K562 (cell line): ENCODE measurements around the gene CENPE.

Experiments
- CHD4 ChIP-seq: fragments of 200-600 bp; sonication (generic); IDR thresholded peaks from 3 replicates; pipeline ENCODE4 v1.6.1; 2012; ENCODE audit warnings: low read depth, mild to moderate bottlenecking, mixed read lengths, low read length, inconsistent platforms; ENCODE audit not compliant: insufficient read depth, insufficient replicate concordance, poor library complexity, severe bottlenecking
- E2F1 ChIP-seq: sonication (generic); formaldehyde crosslinking; IDR thresholded peaks from 2 replicates; pipeline ENCODE4 v1.8.1; 2023; ENCODE audit warnings: mild to moderate bottlenecking, missing genetic modification reagents, moderate library complexity
- EZH2 ChIP-seq: IDR thresholded peaks from 2 replicates; pipeline ENCODE4 v1.6.1; 2012; ENCODE audit warnings: low read depth, mild to moderate bottlenecking, inconsistent platforms, low read length, borderline replicate concordance
- HMBOX1 ChIP-seq: sonication (generic); IDR thresholded peaks from 2 replicates; pipeline ENCODE4 v1.6.1; 2016
- JUN ChIP-seq, 2 experiments: sonication (generic) in 1 of 2; formaldehyde crosslinking in 1 of 2; IDR thresholded peaks; 2 replicates each; pipeline versions ENCODE4 v1.6.1 to v1.8.0; 2012 to 2022; ENCODE audit warnings: borderline replicate concordance in 2 of 2, mild to moderate bottlenecking in 2 of 2, improper control_type of control experiment in 1 of 2, low read depth in 1 of 2, low read length in 1 of 2, missing genetic modification reagents in 1 of 2
- POLR2A ChIP-seq: fragments of 450-650 bp; conservative IDR thresholded peaks from 2 replicates; pipeline ENCODE4 v1.6.1; 2016
- POLR2AphosphoS5 ChIP-seq: IDR thresholded peaks from 2 replicates; pipeline ENCODE4 v1.6.1; 2011; ENCODE audit warnings: mild to moderate bottlenecking, low read depth, low read length, moderate library complexity; ENCODE audit not compliant: control insufficient read depth, insufficient read depth
- ZFX ChIP-seq: sonication (generic); formaldehyde crosslinking; IDR thresholded peaks from 2 replicates; pipeline ENCODE4 v1.8.0; 2022; ENCODE audit warnings: mild to moderate bottlenecking, missing genetic modification reagents, moderate library complexity

GRCh38 chr4:103158760-103159159, 39.4 kb downstream of the CENPE start:
- TF ChIP-seq CHD4 (no peak), JUN (IDR thresholded peaks at IDR 0.05; ENCODE audit: borderline replicate concordance, low read depth, low read length) (no peak), JUN (CRISPR knock-in tag; IDR thresholded peaks at IDR 0.05; ENCODE audit: borderline replicate concordance) (no peak), POLR2AphosphoS5 (no peak), EZH2 (no peak), E2F1 (CRISPR knock-in tag) (no peak), POLR2A (no peak), ZFX (CRISPR knock-in tag) (no peak), HMBOX1 (no peak)
